SKM-1 (cell line): ENCODE measurements around the gene GRIK5.
"Not testable (repeated sequence)": the region's sequence is repeated elsewhere in the genome, so short reads cannot be mapped to it uniquely, and the experiment has no call there.

Experiments used
- DNase-seq: peaks from one replicate; lab custom pipeline; 2025; ENCODE audit not compliant: unreplicated experiment; lab: John Stamatoyannopoulos, UW

GRIK5 gene

GRCh38 chr19:42051166-42052115 lies 18.6 kb downstream of the GRIK5 start:
- DNase-seq: no peak

DNA sequence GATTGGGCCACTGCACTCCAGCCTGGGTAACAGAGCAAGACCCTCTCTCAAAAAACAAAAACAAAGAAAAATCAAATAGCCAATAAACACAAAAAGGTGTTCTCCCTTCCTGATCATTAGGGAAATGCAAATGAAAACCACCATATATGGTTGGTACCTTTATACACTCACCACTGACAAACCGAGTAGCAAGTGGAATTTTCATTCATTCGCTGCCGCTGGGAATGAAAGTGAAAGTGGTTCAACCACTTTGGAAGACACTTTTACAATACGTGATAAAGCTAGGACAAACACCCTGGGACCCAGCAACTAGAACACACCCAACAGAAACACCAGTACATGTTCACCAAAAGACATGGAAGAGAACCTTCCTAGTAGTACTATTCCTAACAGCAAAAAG lies 21.0 kb downstream of the GRIK5 start:
- DNase-seq: no peak

DNA sequence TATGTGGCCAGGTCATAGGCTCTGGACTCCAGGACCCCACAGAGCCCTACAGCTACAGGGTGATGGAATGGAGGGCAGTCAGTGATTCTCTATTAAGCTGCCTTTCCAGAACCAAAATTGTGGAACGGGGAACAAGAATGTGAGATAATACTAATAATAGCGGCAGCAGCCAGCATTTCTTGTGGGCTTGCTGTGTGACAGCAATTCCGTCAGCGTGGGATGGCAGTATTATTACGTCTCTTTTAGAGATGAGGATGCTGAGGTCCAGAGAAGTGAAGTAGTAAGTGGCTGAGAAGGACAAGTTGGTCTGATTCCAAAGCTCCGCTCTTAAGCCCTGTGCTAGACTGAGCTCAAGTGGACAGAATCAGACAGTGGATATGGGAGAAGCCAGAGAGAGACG lies 24.4 kb downstream of the GRIK5 start:
- no peak for DNase-seq

GRCh38 chr19:42042455-42043170 lies 27.4 kb downstream of the GRIK5 start:
- DNase-seq: no peak

- DNase-seq: not testable (repeated sequence)
These were observed 29.5 kb downstream of the GRIK5 start for GRCh38 chr19:42040491-42040890.

DNA sequence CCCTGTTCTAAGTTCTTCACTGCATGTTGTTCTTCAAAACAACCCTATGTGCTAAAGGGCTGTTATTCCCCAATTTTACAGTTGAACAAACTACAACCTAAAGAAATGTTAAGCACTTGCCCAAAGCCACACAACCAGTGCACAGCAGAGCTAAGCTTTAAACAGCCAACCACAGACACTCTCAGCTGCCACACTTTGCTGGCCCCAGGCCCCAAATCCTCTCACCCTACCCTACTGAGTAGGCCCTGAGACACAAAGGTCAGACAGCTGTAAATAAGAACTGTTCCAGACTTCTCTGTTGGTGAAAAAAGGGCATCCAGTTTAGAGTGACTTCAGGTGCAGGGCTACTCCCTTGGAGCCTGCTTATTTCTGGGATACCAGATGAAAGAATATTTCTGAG lies 30.0 kb downstream of the GRIK5 start:
- no peak for DNase-seq

DNA sequence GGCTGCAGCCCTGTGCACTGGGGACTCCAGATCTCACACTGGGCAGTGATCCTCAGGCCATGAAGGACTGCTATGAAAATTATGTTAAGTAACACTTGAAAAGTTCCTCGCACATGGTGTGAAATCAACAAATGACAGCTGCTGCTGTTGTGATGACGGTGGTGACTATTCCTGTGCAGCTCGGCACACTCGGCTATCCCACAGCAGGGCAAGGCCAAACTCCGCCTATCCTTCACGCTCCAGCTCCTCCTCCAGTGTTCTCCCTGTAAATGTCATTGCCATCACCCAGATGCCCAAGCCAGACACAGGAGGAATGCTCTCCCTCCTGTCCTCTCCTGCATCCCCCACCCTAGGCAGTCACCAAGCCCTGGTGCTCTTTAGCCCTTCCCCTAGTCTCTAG lies 31.3 kb downstream of the GRIK5 start:
- no peak for DNase-seq

DNA sequence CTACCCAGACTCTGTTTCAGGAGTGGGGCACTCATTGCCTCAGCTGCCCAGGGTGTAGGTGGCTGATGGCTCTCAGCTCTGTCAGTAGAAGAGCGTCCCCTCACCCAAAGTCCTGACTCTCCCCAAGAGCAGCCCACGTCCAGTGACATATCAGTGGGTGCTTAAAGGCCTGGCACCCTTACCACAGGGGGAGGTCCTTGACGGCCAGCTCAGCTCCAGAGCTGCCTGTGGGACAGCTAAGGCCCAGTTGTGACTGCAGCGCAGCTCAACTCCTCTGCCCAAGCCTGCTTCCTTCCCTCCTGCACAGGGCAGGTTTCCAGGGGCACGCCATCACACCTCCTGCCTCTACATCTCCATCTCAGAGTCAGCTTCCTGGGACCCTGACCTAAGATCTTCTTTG lies 32.4 kb downstream of the GRIK5 start:
- no peak for DNase-seq

DNA sequence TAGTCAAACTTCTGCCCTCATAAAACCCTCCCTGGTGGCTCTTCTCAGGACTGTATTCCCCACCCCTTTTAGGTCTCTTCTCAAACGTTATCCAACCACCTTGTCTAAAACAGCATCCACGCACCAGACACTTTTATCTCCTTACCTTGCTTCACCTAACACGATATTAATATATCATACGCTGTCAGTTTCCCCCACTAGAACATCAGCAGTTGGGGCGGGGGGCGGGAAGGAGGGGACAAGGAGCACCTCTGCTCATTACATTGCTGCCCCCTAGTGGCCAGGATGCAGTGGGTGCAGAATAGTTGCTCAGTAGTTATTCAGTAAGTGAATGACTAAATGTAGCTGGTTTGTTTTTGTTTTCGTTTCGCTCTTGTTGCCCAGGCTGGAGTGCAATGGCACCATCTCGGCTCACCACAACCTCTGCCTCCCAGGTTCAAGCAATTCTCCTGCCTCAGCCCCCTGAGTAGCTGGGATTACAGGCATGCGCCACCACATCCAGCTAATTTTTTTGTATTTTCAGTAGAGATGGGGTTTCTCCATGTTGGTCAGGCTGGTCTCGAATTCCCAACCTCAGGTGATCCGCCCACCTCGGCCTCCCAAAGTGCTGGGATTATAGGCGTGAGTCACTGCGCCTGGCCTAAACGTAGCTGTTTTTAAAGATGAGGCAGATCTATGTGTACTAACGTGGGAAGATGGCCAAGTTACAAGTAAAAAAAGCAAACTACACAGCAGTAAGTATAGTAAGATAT lies 35.2 kb downstream of the GRIK5 start:
- not testable (repeated sequence) for DNase-seq

DNA sequence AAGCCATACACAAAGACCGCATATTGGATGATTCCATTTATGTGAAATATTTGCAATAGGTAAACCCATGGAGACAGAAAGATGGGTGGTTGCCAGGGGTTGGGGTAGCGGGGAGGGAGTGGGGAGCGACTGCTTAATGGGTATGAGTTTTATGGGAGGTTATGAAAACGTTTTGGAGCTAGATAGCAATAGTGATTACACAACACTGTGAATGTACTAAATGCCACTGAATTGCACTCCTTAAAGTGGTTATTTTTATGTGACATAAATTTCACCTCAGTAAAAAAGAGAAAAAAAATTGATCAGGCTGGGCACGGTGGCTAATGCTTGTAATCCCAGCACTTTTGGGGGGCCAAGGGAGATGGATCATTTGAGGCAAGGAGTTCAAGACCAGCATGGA lies 36.6 kb downstream of the GRIK5 start:
- DNase-seq: no peak

- no peak for DNase-seq
These were observed 37.6 kb downstream of the GRIK5 start for GRCh38 chr19:42032431-42032830.

DNA sequence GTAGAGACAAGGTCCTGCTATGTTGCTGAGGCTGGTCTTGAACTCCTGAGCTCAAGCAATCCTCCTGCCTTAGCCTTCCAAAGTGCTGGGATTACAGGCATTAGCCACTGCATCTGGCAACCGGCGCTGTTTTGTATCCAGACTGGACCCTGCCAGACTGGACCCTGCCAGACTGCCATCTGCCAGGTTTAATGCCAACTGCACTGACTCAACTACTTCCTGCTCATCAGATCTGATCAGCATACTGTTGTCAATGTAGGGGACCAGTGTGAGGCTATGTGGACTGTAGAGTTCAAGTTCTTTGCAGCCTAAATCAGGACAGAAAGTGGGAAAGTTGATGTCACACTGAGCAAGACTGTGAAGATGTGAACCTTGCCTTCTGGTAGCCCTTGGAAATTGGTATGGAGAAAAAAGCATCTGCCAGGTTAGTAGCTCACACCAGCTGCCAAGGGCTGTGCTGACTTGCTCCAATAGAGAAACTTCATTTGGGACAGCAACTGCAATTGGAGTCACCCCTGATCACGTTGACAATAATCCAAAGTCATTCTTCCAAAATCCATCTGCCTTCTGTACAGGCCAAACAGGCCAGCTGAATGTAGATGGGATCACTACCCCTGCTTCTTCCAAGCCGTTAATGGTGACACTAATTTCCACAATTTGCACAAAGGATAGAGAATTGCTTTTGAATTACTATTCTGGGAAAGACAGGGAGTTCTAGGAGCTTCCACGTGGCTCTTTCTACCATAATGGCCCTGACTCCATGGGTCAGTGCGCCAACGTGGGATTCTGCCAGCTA lies 39.2 kb downstream of the GRIK5 start:
- DNase-seq: no peak

GRCh38 chr19:42028304-42029216 lies 41.4 kb downstream of the GRIK5 start:
- DNase-seq: no peak

DNA sequence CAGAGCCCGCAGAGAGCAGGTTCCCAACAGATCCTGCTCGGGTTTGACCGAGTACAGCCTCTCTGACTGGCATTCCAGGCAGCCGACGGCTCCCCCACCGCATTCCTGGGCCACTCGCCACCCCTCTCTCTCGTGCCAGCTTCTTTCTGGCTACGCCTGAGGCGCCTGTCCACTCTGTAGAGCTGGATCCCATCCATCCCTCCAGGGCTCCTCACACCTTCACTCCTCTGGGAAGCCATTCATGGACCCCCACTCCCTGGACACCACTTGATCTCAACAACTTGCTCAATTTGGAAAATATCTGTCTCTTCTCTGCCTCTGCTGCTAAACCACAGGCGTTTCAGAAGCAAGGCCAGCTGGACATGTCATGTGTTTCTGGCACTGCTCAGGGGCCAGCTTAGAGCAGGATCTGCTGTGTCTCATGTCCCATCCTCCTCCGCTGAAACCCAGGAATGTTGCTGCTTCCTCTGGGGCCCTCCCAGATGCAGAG lies 45.3 kb downstream of the GRIK5 start:
- no peak for DNase-seq

- no peak for DNase-seq
These were observed 46.1 kb downstream of the GRIK5 start for GRCh38 chr19:42023943-42024260.

- no peak for DNase-seq
These were observed 46.7 kb downstream of the GRIK5 start for GRCh38 chr19:42023121-42023942.

DNA sequence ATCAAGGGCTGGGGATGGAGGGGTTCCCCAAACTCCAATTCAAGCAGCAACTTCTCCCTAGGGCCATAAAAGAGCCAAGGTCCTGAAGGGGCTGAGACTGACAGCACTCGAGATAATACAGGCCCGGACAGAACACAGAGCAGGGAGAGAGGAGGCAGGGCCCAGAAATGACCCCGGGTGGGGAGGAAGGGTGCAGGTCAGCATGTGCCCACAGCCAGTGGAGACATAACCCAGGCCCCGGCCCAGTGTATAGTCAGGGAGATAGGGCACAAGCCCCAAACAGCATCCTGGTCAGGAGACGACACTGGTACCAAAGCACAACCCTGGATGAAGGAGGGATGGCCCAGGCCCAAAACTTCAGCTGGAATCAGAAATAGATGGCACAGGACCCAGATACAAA lies 47.4 kb downstream of the GRIK5 start:
- DNase-seq: no peak

DNA sequence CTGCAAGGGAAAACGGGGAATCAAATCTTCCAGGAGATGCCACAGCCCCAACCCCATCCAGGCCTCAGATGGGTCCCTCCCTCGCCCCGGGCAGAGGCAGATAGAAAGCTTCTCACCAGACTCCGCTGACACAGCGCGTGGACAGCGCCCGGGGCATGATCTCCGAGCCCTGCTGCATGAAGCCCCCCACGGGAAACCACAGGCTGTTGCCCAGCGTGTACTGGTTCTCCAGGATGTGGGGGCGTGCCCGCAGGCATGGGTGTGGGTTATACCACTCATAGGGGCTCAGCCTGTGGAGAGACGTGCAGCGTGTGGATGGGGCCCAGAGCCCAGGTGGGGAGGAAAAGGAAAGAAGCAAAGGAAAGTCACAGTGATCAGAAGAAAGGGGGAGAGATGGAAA lies 48.8 kb downstream of the GRIK5 start:
- DNase-seq: no peak
